Stomach (tissue), 9 donors: ENCODE data around the gene CHERP. TPM values are rescaled to one million over a fixed set of nuclear protein-coding genes. Genes with fewer than 3 reads are reported as not detected.

Experiments
- DNase-seq, 2 donors: peaks; one replicate each; pipeline versions ENCODE4 v3.0.0 to v3.0.0-alpha.2; 2013 to 2019
- H3K27ac ChIP-seq, 5 donors: fragments of 200-600 bp in 4 of 5; sonication (generic) in 4 of 5; one replicate each; pipeline ENCODE4 v1.5.1; 2013 to 2019; ENCODE audit warnings: mild to moderate bottlenecking in 1 of 5, moderate library complexity in 1 of 5
- H3K27me3 ChIP-seq, 3 donors: fragments of 200-600 bp; sonication (generic); one replicate each; pipeline ENCODE4 v1.5.1; 2017 to 2019; ENCODE audit warnings: mixed run types in 1 of 3
- H3K36me3 ChIP-seq, 4 donors: fragments of 200-600 bp; sonication (generic); 1 replicate in 3 of 4; 2 replicates in 1 of 4; pipeline ENCODE4 v1.5.1; 2016 to 2019
- H3K4me1 ChIP-seq, 4 donors: fragments of 200-600 bp; sonication (generic); one replicate each; pipeline ENCODE4 v1.5.1; 2016 to 2019
- H3K4me3 ChIP-seq, 4 donors: fragments of 200-600 bp; sonication (generic) in 3 of 4; one replicate each; pipeline ENCODE4 v1.5.1; 2016 to 2019; ENCODE audit warnings: mild to moderate bottlenecking in 1 of 4
- H3K9me3 ChIP-seq, 4 donors: fragments of 200-600 bp; sonication (generic); one replicate each; pipeline ENCODE4 v1.5.1; 2016 to 2019
- CTCF ChIP-seq, 7 experiments: fragments of 450-650 bp in 4 of 7; fragments of 200-600 bp in 3 of 7; sonication (generic) in 3 of 7; IDR thresholded peaks; one replicate each; pipeline ENCODE4 v1.5.1; 2016 to 2019; ENCODE audit warnings: antibody characterized with exemption in 7 of 7, control low read depth in 2 of 7, mild to moderate bottlenecking in 1 of 7
- EP300 ChIP-seq: sonication (generic); formaldehyde crosslinking; IDR thresholded peaks from one replicate; pipeline ENCODE4 v1.6.1; 2017; ENCODE audit warnings: antibody characterized with exemption
- POLR2A ChIP-seq, 4 donors: fragments of 450-650 bp; IDR thresholded peaks; one replicate each; pipeline ENCODE4 v1.6.1; 2016; ENCODE audit warnings: antibody characterized with exemption in 4 of 4, control low read depth in 2 of 4, mild to moderate bottlenecking in 1 of 4, moderate library complexity in 1 of 4
- POLR2AphosphoS5 ChIP-seq, 3 donors: sonication (generic); formaldehyde crosslinking; IDR thresholded peaks; one replicate each; pipeline ENCODE4 v1.6.1; 2016; ENCODE audit warnings: antibody characterized with exemption in 3 of 3
- WGBS, 5 donors: extraction: QIAGEN DNeasy Blood & Tissue Kit in 3 of 5; methylation state at CpG; one replicate each; pipeline versions ENCODE4 v1.1.5 to v1.1.7; 2013 to 2018; 5-methylcytosine and 5-hydroxymethylcytosine counted together
- intact Hi-C: fragments of 100-400 bp; cut with DNase I; formaldehyde crosslinking; loops from one replicate; pipeline ENCODE4 v1.15.1; 2023; ENCODE audit warnings: low total_unique reads
- polyA plus RNA-seq, 3 donors: library from polyadenylated mRNA; stranded (reverse); fragments of 200-250 nt; gene quantifications; one replicate each; pipeline ENCODE4 v1.2.3, GENCODE V29; 2013
- total RNA-seq, 5 donors: library from RNA; depleted of rRNA; stranded (reverse); fragments of >200 nt; gene quantifications; one replicate each; pipeline versions ENCODE4 v1.1.0 to v1.2.3, GENCODE V29; 2014 to 2016
- donor health status: healthy with polysubstance abuse.
- donor health status: Bipolar disorder and iron deficiency.
- donor health status: healthy.

Gene CHERP
- total and polyA plus RNA-seq, 8 donors: 3.5 to 64.7 (median 11.5) TPM

- H3K9me3 ChIP-seq: no peaks in the 10 kb centered on the region
- peak overlapping the region; percentile 80 to 97 (median 90) for H3K4me3 ChIP-seq
- intact Hi-C loops: loop anchor here (5.0 kb wide), 1 partner anchor 54 kb away; the partner anchor contains the start of gene MED26
- H3K36me3 ChIP-seq: peaks cover 27 to 55% (median 52%) of the 10 kb centered on the region in 4 donors
- H3K27ac ChIP-seq: peak overlapping the region in 4 of 5 donors; percentile 86 to 93 (median 90)
- no peaks in the 10 kb centered on the region for H3K27me3 ChIP-seq
- TF ChIP-seq POLR2A (IDR thresholded peaks at IDR 0.05): no peak
- no peak for TF ChIP-seq CTCF (IDR thresholded peaks at IDR 0.05)
- TF ChIP-seq POLR2AphosphoS5 (IDR thresholded peaks at IDR 0.05): no peak
- TF ChIP-seq EP300: no peak
- WGBS, 5 donors: 61 to 73% (median 63%) methylated on average over 11 to 13 of the region's 13 CpGs
- DNase-seq: no peak
- H3K4me1 ChIP-seq: peaks cover 35 to 68% (median 59%) of the 10 kb centered on the region in 4 donors
These were observed 31.1 kb upstream of the CHERP start for GRCh38 chr19:16573296-16573695.

DNA sequence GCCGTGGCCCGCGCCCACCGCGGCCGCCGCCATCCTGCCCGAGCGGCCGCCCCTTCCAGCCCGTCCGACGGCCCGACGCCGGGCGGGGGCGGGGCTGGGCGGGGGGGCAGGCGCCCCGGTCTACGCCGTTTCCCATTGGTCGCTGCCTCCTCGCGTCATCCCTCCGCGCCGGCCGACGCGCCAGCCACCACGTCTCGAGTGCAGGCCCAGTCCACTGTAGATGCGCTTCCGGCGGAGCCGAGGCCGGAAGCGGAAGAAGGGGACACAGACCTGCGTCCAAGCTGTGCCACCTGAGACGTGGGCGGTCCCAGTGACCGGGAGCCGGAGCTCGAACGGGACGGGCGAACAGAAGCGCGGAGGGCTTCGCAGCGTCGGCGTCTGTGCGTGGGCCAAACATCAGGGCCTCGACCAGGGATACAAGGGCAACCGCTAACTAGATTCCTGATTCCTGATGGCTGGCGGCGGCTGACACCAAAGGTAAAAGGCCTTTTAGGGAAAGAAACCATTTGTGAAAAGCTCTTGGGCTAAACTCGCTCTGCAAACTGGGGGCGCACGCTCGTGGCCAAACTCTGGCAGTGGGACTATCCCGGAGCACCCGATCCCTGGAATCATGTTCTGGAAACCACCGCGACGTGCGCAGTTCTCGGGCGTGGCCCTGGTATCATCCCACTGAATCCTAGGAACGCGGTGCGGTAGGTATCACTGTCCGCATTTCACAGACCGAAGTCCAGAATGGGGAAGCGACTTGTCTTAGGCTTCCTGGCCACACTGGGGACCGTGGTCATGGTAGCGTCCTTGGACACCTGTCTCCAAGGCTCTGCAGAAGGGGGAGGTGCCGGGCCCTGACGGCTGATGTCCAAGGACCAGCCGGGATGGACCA lies 30.3 kb upstream of the CHERP start, which contains the start of gene SLC35E1:
Gene SLC35E1, minus strand, starts transcription at position 84 of the 880 bp plus-strand sequence. Its CDS starts 51 bp downstream, at position 33.
- Histone ChIP-seq H3K4me3 (peak within 1 kb of the TSS; percentile 80 to 97 (median 90)), H3K36me3 (peaks cover 22 to 55% (median 52%) of the 10 kb centered on the region in 4 donors), H3K9me3 (no peaks in the 10 kb centered on the region), H3K27me3 (no peaks in the 10 kb centered on the region), H3K27ac (peak within 1 kb of the TSS; percentile 88 to 93 (median 91)), H3K4me1 (peaks cover 35 to 70% (median 59%) of the 10 kb centered on the region in 4 donors)
- 0% methylated on average over 25 to 82 of the region's 83 CpGs for WGBS, 5 donors
- TF ChIP-seq CTCF (IDR thresholded peaks at IDR 0.05) (no peak), POLR2AphosphoS5 (IDR thresholded peaks at IDR 0.05) (peak; percentile 93 to 99 (median 98)), POLR2A (IDR thresholded peaks at IDR 0.05) (peak in 1 of 4 donors; percentile 37)
- peak; percentile 97 to 99 for DNase-seq
- intact Hi-C loops: loop anchor here (5.0 kb wide), 1 partner anchor 55 kb away; the partner anchor contains the start of gene MED26

DNA sequence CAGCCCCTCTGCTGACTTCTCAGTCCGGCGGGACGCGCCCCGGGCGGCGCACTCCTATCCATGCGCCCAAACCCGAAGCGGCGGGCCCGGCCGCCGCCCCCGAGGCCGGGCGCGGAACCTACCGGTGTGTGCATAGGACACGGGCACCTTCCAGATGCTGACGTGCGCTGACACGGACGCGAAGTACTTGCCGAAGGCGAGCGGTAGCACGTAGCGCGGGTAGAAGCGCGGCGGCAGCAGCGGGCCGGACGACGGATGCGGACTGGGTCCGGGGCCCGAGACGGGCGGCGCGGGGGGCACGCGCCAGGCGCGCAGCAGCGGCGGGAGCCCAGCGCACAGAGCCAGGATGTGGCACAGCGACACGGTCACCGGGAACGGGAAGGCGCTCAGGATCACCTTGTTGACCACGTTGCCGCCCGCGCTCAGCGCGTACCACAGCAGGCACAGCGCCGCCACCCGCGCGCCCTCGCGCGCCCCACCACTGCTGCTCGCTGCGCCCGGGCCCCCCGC lies 29.6 kb upstream of the CHERP start:
- 0 to 1% (median 0%) methylated on average over 2 to 75 of the region's 75 CpGs for WGBS, 5 donors
- H3K27ac ChIP-seq: peak overlapping the region; percentile 86 to 93 (median 91)
- H3K36me3 ChIP-seq: peaks cover 22 to 55% (median 52%) of the 10 kb centered on the region in 4 donors

More for the DNA sequence above, 29.6 kb upstream of the CHERP start:
- DNase-seq: peak; percentile 41 to 64
- intact Hi-C loops: loop anchor here (5.0 kb wide), 1 partner anchor 55 kb away; the partner anchor contains the start of gene MED26
- Histone ChIP-seq H3K4me3 (peak overlapping the region; percentile 80 to 97 (median 90)), H3K9me3 (no peaks in the 10 kb centered on the region), H3K27me3 (no peaks in the 10 kb centered on the region), H3K4me1 (peaks cover 35 to 70% (median 57%) of the 10 kb centered on the region in 4 donors)
- TF ChIP-seq CTCF (IDR thresholded peaks at IDR 0.05): no peak
- TF ChIP-seq EP300: no peak
- no peak for TF ChIP-seq POLR2A (IDR thresholded peaks at IDR 0.05)
- TF ChIP-seq POLR2AphosphoS5 (IDR thresholded peaks at IDR 0.05): no peak
